Breast epithelium (tissue), 3 donors: ENCODE measurements around the gene RFWD3.
A peak's percentile ranks its signal among the peaks of the same experiment; 100 is the strongest.

Experiments used
- CTCF ChIP-seq, 3 donors: fragments of 450-650 bp; IDR thresholded peaks; one replicate each; pipeline ENCODE4 v1.5.1; 2016 to 2017; ENCODE audit warnings: antibody characterized with exemption in 3 of 3, mild to moderate bottlenecking in 3 of 3, moderate library complexity in 3 of 3
- POLR2A ChIP-seq: fragments of 450-650 bp; IDR thresholded peaks from one replicate; pipeline ENCODE4 v1.6.1; 2016; ENCODE audit warnings: antibody characterized with exemption, mild to moderate bottlenecking, moderate library complexity
- POLR2AphosphoS5 ChIP-seq, 3 donors: sonication (generic); formaldehyde crosslinking; IDR thresholded peaks; one replicate each; pipeline ENCODE4 v1.6.1; 2017; ENCODE audit warnings: antibody characterized with exemption in 3 of 3

GRCh38 chr16:74623214-74623838 is 43.4 kb downstream of the RFWD3 start:
- peak in 1 of 3 donors; percentile 43 for TF ChIP-seq CTCF (IDR thresholded peaks at IDR 0.05)
- no peak for TF ChIP-seq POLR2A
- no peak for TF ChIP-seq POLR2AphosphoS5 (IDR thresholded peaks at IDR 0.05)
